G401 (cell line): ENCODE measurements around the gene GALR2. TPM values are rescaled to one million over a fixed set of nuclear protein-coding genes. Genes with fewer than 3 reads are reported as not detected.
A peak's percentile ranks its signal among the peaks of the same experiment; 100 is the strongest.
"Not testable (repeated sequence)": the region's sequence is repeated elsewhere in the genome, so short reads cannot be mapped to it uniquely, and the experiment has no call there.

Source experiments
- DNase-seq: peaks from one replicate; pipeline ENCODE4 v3.0.0-alpha.2; 2015; ENCODE audit warnings: low spot score
- in situ Hi-C: cut with HindIII; loops from 2 replicates; pipeline ENCODE4 v1.10.0; 2016; ENCODE audit warnings: low sequenced_read_pairs, mixed read lengths
- total RNA-seq: library from RNA; depleted of rRNA; stranded (reverse); fragments of >200 nt; shearing (Covaris generic); gene quantifications from 2 replicates; pipeline ENCODE4 v1.2.3, GENCODE V29; 2014

GALR2 gene
- total RNA-seq, 1 experiment from 2014 or later: 0.95 TPM

- in situ Hi-C loops: loop anchor here (25.0 kb wide), 1 partner anchor 136 kb away; the partner anchor contains the start of gene MRPL38
- DNase-seq: no peak
Measured at GRCh38 chr17:76048711-76049110, 25.9 kb upstream of the GALR2 start.

- in situ Hi-C loops: loop anchor here (25.0 kb wide), 1 partner anchor 137 kb away; the partner anchor contains the start of gene MRPL38
Measured at GRCh38 chr17:76049239-76049638, 25.3 kb upstream of the GALR2 start.

GRCh38 chr17:76049836-76050537, 24.6 kb upstream of the GALR2 start:
- DNase-seq: no peak
- in situ Hi-C loops: loop anchor here (25.0 kb wide), 1 partner anchor 138 kb away; the partner anchor contains the start of gene MRPL38

More at GRCh38 chr17:76049239-76049638, 25.3 kb upstream of the GALR2 start:
- no peak for DNase-seq

GRCh38 chr17:76050538-76051467, 23.8 kb upstream of the GALR2 start:
- DNase-seq: no peak

GRCh38 chr17:76051561-76051960, 23.0 kb upstream of the GALR2 start:
- no peak for DNase-seq
- in situ Hi-C loops: no loop called here

More at GRCh38 chr17:76050538-76051467, 23.8 kb upstream of the GALR2 start:
- in situ Hi-C loops: no loop called here

GRCh38 chr17:76053246-76054111, 21.1 kb upstream of the GALR2 start:
- in situ Hi-C loops: no loop called here
- no peak for DNase-seq

- in situ Hi-C loops: no loop called here
- no peak for DNase-seq
Measured at GRCh38 chr17:76054112-76054476, 20.5 kb upstream of the GALR2 start.

- no peak for DNase-seq
- in situ Hi-C loops: no loop called here
Measured at GRCh38 chr17:76056882-76057281, 17.7 kb upstream of the GALR2 start.

- in situ Hi-C loops, DNase-seq: not testable (repeated sequence)
Measured at GRCh38 chr17:76058264-76058663, 16.3 kb upstream of the GALR2 start.

- in situ Hi-C loops: no loop called here
- DNase-seq: no peak
Measured at GRCh38 chr17:76063875-76064546, 10.6 kb upstream of the GALR2 start.

GRCh38 chr17:76065775-76066174, 8.8 kb upstream of the GALR2 start:
- no peak for DNase-seq
- in situ Hi-C loops: no loop called here

- in situ Hi-C loops: no loop called here
- no peak for DNase-seq
Measured at GRCh38 chr17:76071531-76072147, 2.9 kb upstream of the GALR2 start.

GRCh38 chr17:76072148-76072858, 2.3 kb upstream of the GALR2 start, which contains the start of gene SRP68:
TSS of gene SRP68 (minus strand) at chr17:76072517. CDS start at chr17:76072491, 26 bp downstream.
- DNase-seq: peak; percentile 96
- in situ Hi-C loops: no loop called here

GRCh38 chr17:76075364-76076145, 974 bp downstream of the GALR2 start:
- in situ Hi-C loops: no loop called here
- DNase-seq: no peak

- DNase-seq: no peak
- in situ Hi-C loops: no loop called here
Measured at GRCh38 chr17:76076146-76076764, 1.7 kb downstream of the GALR2 start.

GRCh38 chr17:76076765-76077583, 2.4 kb downstream of the GALR2 start:
- DNase-seq: no peak
- in situ Hi-C loops: no loop called here
